Right cardiac atrium (tissue), 5 donors: Measurements from ENCODE around the gene TLX2. TPM values are rescaled to one million over a fixed set of nuclear protein-coding genes. Genes with fewer than 3 reads are reported as not detected.

Experiments used
- ATAC-seq, 2 donors: fragments of 200-7000 bp; cut with Tn5 transposase; one replicate each; pipeline versions ENCODE4 v1.8.0 to v1.9.1; 2020; ENCODE audit warnings: moderate library complexity in 2 of 2, mild to moderate bottlenecking in 1 of 2
- DNase-seq, 3 donors: peaks; one replicate each; pipeline ENCODE4 v3.0.0-alpha.2; 2020
- H3K27ac ChIP-seq: one replicate; pipeline ENCODE4 v1.5.1; 2013; ENCODE audit warnings: mild to moderate bottlenecking, low read length, control low read depth, moderate library complexity
- H3K27me3 ChIP-seq: one replicate; pipeline ENCODE4 v1.6.1; 2013; ENCODE audit not compliant: control insufficient read depth, insufficient read depth
- H3K4me1 ChIP-seq: one replicate; pipeline ENCODE4 v1.6.1; 2013; ENCODE audit warnings: low read length; ENCODE audit not compliant: control insufficient read depth, insufficient read depth
- H3K4me3 ChIP-seq: one replicate; pipeline ENCODE4 v1.5.1; 2013; ENCODE audit warnings: low read length, control low read depth
- H3K9me3 ChIP-seq: one replicate; pipeline ENCODE4 v1.6.1; 2013; ENCODE audit warnings: low read length; ENCODE audit not compliant: control insufficient read depth
- WGBS: extraction: QIAGEN DNeasy Blood & Tissue Kit; methylation state at CpG from one replicate; pipeline ENCODE4 v1.1.7; 2013; 5-methylcytosine and 5-hydroxymethylcytosine counted together
- intact Hi-C, 4 donors: fragments of 100-400 bp; cut with DNase I; formaldehyde crosslinking; loops; one replicate each; pipeline versions ENCODE4 v1.11.0 to v1.14.0; 2022 to 2023
- polyA plus RNA-seq: library from polyadenylated mRNA; stranded (reverse); fragments of 200-250 nt; gene quantifications from one replicate; pipeline ENCODE4 v1.2.3, GENCODE V29; 2013
- total RNA-seq, 4 donors: library from RNA; stranded (reverse); fragmentation: NEBNext Ultra II Directional; extraction: Animal tissue kit (Norgen Biotek cat#: 25700); gene quantifications; one replicate each; pipeline ENCODE4 v1.2.1, GENCODE V29; 2021
- donor health status: healthy with polysubstance abuse.
- donor health status: DM: no; HTN: yes; CAD: no.
- donor health status: DM: no; HTN: no; CAD: no.
- donor health status: DM: no; HTN: yes; CAD: no; lungs with severe emphysema.
- donor health status: DM: yes; HTN: yes; CAD: no.

Gene TLX2
- total and polyA plus RNA-seq, 5 donors: 0.05 TPM; not detected in 4

DNA sequence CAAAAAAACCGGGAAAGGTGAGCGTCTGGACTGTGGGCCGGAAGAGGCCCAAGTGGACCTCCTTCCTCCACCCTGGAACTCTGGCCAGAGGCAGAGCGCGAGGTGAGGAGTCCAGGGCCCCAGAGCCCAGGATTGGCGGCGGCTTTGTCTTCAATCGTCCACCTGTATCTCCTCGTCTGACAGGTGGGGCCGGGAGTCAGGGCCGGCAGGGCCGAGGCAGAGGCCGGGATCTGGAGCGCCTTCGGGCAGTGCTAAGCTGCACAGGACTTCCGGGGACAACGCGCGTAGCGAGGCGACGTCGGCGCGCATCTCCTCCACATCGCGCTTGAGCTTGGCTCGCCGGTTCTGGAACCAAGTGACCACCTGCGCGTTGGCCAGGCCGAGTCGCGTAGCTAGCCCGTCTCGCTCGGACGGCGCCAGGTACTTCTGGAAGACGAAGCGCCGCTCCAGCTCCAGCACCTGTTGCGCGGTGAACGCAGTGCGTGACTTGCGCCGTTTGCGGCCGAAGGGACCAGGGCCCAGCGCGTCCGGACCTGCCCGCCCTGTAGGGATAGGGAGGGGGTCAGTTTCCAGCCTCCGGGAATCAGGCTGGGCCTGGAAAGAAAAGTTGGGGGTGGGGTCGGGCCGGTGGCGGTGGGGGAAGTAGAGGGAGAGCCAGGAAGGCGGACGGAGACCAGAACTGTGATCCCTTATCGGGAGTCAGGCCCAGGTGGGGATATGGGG lies 16.3 kb upstream of the TLX2 start:
- peaks cover 10% of the 10 kb centered on the region for H3K4me1 ChIP-seq
- H3K27me3 ChIP-seq: no peaks in the 10 kb centered on the region
- H3K27ac ChIP-seq: no peak overlapping the region
- intact Hi-C loops: no loop called here
- no peaks in the 10 kb centered on the region for H3K9me3 ChIP-seq
- ATAC-seq (peak; percentile 6 to 8), DNase-seq (peak in 2 of 3 donors; percentile 22 to 63)
- 2% methylated on average over 61 of the region's 61 CpGs for whole genome bisulfite sequencing
- H3K4me3 ChIP-seq: peak overlapping the region; percentile 26

DNA sequence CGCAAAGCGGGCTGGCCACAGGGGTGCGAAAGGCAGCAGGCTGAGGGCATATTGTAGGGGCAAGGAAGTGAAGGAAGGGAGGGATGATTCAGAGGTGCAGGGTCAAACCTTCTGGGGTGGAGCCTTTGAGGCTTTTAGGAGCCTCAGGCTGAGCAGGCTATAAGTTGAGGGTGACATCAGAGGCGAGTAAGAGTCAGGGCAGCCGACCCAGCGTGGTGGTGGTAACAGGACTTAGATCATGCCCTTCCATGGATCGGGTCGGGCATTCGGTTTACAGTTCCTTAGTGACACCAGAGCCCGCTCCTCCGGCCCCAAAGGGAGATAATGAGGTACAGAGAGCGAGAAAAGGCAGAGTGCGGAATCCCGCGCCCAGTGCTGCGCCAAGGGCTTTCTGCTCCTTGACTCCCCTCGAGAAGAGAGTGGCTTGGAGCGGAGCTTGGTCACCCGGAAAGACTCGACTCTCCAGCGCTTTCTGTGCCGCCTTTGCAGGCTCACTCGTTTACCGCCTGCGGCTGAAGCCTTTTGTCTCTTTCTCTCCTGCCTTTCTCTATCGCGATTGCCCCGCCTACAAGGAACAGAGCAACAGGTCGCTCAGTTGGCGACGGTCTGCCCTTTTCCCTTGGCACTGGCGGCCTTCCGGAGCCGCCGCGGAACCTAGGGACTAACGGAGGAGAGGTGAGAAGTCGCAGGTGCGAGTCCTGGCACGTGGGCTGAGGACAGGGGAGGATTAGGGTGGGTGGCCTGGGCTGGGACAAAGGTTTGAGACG lies 15.6 kb upstream of the TLX2 start:
- DNase-seq (no peak), ATAC-seq (no peak)
- 1% methylated on average over 41 of the region's 41 CpGs for WGBS
- H3K9me3 ChIP-seq: no peaks in the 10 kb centered on the region
- H3K27ac ChIP-seq: no peak overlapping the region
- intact Hi-C loops: no loop called here
- peak overlapping the region; percentile 29 for H3K4me3 ChIP-seq
- peaks cover 10% of the 10 kb centered on the region for H3K4me1 ChIP-seq
- no peaks in the 10 kb centered on the region for H3K27me3 ChIP-seq

DNA sequence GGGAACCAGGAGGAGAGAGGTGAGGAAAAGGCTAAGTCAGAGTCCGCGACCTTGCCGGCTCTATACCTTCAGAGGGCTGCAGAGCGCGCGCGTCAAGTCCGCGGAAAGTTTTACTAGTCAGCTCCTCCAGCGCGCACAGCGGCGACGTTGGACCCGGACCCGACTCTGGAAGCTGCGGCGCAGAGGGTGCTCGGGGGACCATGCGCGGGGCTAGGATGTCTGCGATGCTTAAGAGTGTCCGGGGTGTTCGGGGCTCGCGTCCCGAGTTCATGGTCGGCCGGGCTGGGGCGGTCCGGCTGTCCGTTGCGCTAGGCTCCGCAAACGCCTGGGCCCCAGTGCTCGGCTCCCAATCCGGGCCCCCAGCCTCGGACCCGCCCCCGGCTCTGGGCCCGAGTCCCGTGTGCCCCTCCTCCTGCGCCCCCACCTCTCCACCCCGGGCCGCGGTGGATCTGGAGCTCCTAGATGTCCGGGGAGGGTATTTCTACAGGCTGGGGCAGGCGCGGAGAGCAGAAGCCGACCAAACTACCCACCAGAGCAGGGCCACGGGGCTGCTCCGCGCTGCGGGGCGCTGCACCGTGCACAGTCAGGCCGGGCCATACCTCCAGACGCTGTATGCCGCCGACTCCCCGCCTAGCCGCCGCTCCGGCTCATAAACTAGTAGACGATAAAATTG lies 14.8 kb upstream of the TLX2 start, which contains the start of gene LBX2:
Gene LBX2 (minus strand): TSS at position 337 of the 673 bp plus-strand sequence. CDS start 66 bp downstream, at position 271.
- Histone ChIP-seq H3K27ac (no peak within 1 kb of the TSS), H3K4me1 (peaks cover 10% of the 10 kb centered on the region), H3K9me3 (no peaks in the 10 kb centered on the region), H3K27me3 (no peaks in the 10 kb centered on the region), H3K4me3 (peak within 1 kb of the TSS; percentile 29)
- intact Hi-C loops: no loop called here
- 2% methylated on average over 65 of the region's 65 CpGs for WGBS
- ATAC-seq: no peak
- DNase-seq: no peak

DNA sequence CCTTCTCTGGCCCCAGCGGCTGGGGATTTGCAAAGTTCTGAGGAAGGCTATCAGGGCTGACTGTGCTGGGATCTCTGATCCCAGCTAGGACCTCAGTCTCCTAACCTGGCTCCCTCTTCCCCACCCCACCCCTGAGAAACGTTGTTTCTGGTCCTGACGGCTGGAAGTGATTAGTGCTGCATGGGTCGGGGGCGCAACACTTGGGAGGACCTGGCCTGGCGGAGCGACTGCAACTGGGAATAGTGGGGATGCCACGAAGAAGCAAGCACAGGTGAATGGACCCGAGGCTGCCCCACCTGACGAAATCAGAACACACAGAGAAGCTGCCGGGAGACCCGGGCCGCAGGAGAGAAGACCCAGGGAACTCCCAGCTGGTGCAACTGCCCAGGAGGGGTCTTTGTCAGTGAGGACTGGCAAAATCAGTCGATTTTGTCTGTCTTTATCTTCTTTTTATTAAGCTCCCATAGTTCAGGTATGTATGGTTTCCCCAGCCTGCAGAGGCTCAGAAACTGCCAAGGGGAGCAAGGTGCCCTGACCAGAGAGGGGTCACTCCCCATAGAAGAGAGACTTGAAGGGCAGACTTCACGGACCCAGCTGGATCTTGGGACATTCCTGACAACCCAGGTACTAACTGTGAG lies 14.2 kb upstream of the TLX2 start:
- H3K9me3 ChIP-seq: no peaks in the 10 kb centered on the region
- ATAC-seq (no peak), DNase-seq (no peak)
- H3K27ac ChIP-seq: no peak overlapping the region
- intact Hi-C loops: no loop called here
- peaks cover 10% of the 10 kb centered on the region for H3K4me1 ChIP-seq
- no peak overlapping the region for H3K4me3 ChIP-seq
- no peaks in the 10 kb centered on the region for H3K27me3 ChIP-seq
- WGBS: 45% methylated on average over 15 of the region's 15 CpGs

DNA sequence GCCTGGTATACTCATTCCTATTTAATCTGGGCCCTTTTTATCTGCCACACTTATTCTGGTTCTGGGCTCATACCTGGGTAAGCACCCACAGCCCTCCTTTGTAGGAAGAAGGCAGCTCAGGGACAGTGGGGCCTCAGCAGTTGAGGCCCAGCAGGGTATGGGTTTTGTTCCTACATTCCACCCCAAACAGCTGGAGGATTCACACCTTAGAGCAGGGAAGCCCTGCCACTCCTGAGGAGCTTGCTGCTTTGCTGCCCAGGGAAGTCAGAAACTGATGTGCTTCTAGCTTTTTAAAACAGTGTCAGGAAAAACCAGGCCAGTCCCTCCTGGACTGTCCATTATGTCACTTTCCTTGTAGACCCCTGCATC lies 13.7 kb upstream of the TLX2 start:
- Histone ChIP-seq H3K27ac (no peak overlapping the region), H3K27me3 (no peaks in the 10 kb centered on the region), H3K4me3 (no peak overlapping the region), H3K9me3 (no peaks in the 10 kb centered on the region), H3K4me1 (peaks cover 10% of the 10 kb centered on the region)
- intact Hi-C loops: no loop called here
- ATAC-seq (no peak), DNase-seq (no peak)

DNA sequence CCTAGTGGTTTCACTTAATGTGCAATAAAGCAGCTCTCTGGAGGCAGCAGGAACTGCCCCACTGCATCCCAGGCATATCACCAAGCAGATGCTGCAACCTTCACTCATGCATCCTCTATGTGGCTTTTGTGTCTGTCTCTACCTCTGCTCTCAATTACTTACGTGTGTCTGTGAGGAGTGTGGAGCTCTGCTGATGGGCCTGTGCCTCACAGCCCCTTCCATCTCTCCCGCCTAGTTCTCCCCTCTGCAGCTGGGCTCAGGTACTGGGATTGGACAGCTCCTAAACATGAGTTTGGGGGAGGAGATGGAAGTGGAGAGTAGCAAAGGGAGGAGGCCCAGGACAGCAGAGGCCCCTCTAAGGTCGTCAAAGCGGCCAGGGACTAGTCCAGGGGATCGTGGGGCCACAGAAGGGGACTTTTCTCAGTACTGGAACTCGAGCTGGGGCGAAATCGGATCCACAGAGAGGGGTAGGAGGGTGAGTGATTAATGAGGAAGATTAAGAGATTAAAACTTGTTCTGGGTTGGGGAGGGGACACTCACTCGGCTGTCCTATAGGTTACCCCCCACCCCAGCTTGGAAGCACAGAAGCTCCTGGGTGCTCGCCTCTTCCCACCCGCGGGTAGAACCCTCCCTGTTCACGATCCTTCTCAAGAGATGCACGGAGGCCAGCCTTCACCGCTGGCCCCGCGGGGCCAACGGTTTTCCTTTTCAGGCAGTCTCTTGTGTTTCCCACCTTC lies 12.7 kb upstream of the TLX2 start:
- no peak overlapping the region for H3K27ac ChIP-seq
- H3K27me3 ChIP-seq: no peaks in the 10 kb centered on the region
- no peak overlapping the region for H3K4me3 ChIP-seq
- 77% methylated on average over 18 of the region's 18 CpGs for WGBS
- no peak for DNase-seq
- no peaks in the 10 kb centered on the region for H3K9me3 ChIP-seq
- intact Hi-C loops: no loop called here
- H3K4me1 ChIP-seq: peaks cover 15% of the 10 kb centered on the region
- ATAC-seq: no peak

DNA sequence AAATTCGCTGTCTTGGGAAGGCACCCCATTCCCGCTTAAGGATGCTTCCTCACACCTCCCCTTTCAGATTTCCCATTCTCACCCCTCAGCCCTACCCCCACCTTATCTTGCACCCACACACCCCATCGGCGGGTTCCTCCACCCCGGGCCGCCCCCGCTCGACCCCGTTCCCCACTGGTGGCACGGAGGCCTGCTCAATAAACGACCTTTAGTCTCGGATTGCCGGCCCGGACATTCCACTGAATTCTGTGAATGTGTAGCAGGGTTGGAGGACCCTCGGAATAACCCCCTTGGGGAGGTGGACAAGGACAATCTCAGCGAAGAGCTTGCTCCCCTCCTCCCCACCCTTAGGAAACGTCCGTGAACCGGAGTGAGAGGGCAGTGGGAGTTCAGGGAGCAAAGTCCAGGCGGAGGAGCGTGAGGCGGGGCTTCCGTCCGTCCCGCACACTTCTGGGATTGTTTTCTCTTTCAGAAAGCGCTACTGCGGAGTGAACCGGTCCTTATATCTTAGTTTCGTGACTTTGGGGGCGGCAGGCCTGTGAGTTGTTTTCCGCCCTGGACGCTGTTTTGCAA lies 12.0 kb upstream of the TLX2 start:
- Histone ChIP-seq H3K4me1 (peaks cover 18% of the 10 kb centered on the region), H3K27me3 (no peaks in the 10 kb centered on the region), H3K9me3 (no peaks in the 10 kb centered on the region), H3K27ac (no peak overlapping the region), H3K4me3 (peak overlapping the region; percentile 38)
- DNase-seq: no peak
- ATAC-seq: peak in 1 of 2 donors; percentile 6
- WGBS: 16% methylated on average over 32 of the region's 32 CpGs
- intact Hi-C loops: no loop called here

DNA sequence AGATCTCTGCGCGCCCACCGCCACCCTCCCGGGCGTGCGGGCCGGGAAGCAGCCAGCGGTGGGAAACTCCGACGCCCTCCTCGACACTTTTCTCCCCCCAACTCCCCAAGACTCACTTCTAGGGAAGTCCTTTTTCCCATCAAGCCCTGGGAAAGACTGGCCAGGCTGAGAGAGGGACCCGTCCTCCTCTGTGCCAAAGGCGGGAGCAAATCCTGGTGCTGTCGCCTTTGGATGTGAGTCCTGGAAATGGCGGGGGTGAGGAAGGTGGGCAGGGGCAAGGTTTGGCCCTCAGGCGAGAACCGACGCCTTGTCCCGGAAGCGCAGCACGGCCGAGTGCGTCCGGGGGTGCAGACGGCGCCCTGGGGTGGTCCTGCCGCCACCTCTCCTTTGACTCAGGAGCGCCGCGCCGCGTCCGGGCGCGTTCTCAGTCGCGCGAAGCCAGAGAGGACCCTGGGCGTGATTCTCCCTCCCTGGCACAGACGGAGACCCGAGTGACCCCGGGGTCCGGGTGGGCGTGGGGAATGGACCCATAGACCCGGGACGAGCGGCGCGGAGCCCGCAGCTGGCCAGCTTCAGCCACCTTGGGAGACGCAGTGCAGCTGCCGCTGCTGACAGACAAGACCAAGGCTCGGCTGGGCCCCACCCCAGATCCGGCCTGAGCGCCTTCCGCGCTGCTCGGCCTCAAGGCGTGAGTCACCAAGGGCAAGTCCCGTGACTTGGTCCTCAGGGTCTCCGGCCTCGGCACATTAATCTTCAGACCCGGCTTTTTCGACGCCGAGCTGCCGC lies 11.3 kb upstream of the TLX2 start:
- Histone ChIP-seq H3K27ac (peak overlapping the region; percentile 64), H3K27me3 (no peaks in the 10 kb centered on the region), H3K9me3 (no peaks in the 10 kb centered on the region), H3K4me3 (peak overlapping the region; percentile 38), H3K4me1 (peaks cover 15% of the 10 kb centered on the region)
- peak; percentile 91 to 95 (median 94) for DNase-seq
- ATAC-seq: peak; percentile 78 to 83
- intact Hi-C loops: no loop called here
- 1% methylated on average over 67 of the region's 67 CpGs for WGBS

DNA sequence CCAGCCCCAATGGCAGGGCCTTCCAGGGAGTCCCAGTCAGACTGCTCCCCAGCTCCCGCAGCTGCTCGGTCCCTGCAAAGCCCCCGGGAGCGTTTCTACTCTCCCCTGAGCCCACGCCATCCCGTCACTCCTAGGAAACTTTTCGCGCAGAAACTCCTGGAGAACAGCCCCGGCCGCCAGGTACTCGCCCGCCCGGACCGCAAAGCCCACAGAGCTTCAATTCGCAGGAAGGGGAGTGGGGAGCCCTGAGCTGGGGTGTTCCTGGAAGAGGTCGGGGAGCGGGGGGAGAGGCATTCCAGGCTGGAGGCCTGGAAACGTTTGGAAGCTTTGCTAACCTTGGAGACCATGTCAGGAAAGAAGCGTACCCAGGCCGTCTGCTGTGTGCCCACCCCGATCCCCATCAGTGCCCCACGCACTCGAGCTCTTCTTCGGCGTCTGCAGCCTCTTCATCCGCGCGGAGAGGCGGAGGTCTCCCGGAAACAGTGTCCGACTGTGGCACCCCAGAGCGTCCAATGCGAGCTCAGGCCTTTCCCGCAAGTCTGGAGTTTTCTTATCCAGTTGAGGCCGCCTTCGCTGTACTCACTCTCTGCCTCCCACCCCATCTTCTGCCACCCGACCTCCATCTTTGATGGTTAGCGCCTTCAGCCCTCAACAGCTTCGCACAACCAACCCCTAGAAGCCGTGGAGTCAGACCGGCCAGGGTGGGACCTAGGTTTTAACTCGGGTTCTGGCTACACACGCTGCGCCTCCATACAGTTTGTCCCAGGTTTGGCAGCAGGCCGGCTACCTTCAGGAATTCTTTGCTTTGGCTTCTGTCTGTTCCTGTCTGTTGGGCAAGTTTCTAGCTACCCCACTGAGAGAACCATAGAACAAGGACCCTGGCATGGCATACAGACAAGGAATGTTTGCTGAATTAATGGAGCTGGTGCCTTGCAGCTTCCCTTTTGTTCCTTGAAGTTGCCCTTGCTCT lies 10.5 kb upstream of the TLX2 start:
- intact Hi-C loops: no loop called here
- peaks cover 11% of the 10 kb centered on the region for H3K4me1 ChIP-seq
- WGBS: 29% methylated on average over 45 of the region's 45 CpGs
- DNase-seq (no peak), ATAC-seq (no peak)
- H3K27ac ChIP-seq: peak overlapping the region; percentile 64
- no peaks in the 10 kb centered on the region for H3K9me3 ChIP-seq
- peak overlapping the region; percentile 38 for H3K4me3 ChIP-seq
- H3K27me3 ChIP-seq: no peaks in the 10 kb centered on the region
